GM18499 (cell line): Measurements from ENCODE around the gene BRICD5.

Experiments used
- ATAC-seq: cut with Tn5 transposase; IDR thresholded peaks from one replicate; pipeline ENCODE4 v1.9.1; 2021; ENCODE audit warnings: moderate number of reproducible peaks; ENCODE audit not compliant: insufficient read depth, unreplicated experiment

Gene BRICD5

GRCh38 chr16:2226245-2226793 is 15.7 kb upstream of the BRICD5 start:
- no peak for ATAC-seq

- ATAC-seq: no peak
Observed at GRCh38 chr16:2223942-2224486, 13.4 kb upstream of the BRICD5 start.

DNA sequence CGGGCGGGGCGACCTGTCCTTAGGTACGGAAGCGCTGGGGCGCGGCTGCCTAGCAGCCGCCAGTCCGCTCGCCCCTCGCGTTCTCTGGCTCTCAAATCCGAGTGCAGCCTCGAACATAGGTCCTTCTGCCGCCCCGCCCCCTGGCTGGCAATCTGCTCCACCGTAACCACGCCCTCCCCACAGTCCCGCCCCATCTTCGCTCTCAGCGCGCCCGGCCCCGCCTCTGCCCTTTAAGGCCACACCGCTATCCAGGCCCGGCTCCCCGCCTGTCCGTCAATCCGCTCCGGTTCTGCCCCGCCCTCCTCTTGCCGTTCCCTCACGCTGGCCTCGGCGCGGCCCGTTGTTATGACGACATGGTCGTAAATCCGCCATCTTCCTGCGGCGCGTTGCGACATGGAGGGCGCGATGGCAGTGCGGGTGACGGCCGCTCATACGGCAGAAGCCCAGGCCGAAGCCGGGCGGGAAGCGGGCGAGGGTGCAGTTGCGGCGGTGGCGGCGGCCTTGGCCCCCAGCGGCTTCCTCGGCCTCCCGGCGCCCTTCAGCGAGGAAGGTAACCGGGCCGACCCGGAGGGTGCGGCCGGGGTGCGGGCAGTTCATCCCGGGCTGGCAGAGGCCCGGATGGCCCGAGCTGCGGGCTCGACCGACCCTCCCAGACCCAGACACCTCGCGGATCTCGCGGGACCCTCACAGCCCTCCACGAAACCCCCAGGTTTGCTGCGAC is 12.7 kb upstream of the BRICD5 start, which contains the start of gene E4F1:
E4F1 (plus strand) TSS at position 371 of the 721 bp plus-strand sequence; CDS start at position 394, 23 bp downstream.
- peak; percentile 76 for ATAC-seq

DNA sequence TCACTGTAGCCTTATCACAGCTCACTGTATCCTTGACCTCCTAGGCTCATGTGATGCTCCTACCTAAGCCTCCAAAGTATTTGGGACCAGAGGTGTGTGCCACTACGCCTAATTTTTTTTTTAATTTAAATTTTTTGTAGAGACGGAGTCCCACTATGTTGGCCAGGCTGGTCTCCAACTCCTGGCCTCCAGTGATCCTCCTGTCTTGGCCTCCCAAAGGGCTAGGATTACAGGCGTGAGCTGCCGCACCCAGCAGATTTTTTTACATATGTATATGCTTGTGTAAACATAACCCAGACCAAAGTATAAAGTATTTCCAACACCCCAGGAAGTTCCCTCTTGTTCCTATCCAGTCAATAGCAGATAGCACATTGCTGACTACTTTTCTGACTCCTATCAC is 5.7 kb upstream of the BRICD5 start:
- no peak for ATAC-seq

DNA sequence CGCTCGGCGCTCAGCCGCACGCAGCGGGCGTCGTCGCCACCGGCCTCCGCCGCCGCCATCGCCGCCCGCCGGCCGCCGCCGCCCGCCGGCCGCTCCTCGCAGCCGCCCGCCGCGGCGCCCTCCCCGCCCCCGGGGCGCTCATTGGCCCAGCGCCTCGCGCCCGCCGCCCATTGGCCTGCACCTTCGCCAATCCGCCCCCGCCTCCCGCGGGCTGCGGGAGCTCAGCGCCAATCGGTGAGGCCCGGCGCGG is 4.0 kb upstream of the BRICD5 start, which contains the start of gene PGP:
PGP (minus strand) TSS at position 122 of the 250 bp plus-strand sequence; CDS start at position 59, 63 bp downstream.
- peak; percentile 60 for ATAC-seq

- ATAC-seq: peak; percentile 17
Observed at GRCh38 chr16:2213817-2214718, 3.4 kb upstream of the BRICD5 start.

DNA sequence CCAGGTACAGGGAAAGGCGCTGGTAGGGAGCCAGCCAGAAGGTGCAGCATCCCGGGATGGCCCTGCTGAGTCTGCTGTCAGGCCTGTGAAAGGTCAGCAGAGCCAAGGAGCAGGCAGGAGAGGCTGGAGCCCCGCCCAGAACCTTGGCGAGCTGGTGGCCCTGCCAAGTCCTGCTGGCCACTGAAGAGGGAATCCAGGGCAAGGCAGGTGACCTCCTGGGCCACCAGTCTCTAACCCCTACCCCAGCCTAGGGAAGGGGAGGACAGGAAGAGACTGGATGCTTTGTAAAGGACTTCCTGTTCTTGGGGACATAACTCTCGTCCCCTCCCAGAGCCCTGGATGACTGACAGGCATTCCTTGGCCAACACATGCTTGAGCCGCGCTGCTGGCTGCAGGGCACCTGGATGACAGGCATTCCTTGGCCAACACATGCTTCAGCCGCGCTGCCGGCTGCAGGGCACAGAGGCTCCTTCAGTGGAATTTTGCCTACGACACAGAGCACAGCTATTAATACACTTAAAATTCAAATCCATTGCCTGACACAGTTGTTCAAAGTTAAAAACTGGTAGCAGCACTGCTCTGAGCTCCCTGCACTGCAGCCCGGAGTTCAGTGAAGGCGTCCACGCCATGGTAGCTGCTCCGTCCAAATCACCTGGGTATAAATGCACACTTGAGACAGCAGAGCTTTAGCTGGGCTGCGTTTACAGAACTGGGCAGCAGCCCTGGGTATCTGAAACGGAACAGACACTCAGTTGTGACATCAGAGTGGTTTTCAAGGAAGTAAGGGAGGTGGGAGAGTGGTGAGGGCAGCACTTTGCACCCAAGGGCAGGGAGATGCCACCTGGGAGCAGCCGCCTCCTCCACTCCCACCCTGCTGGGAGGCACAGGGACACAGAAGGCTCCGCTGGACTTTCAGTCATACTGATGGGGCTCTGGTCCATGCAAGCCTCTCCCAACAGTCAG is 2.0 kb upstream of the BRICD5 start:
- no peak for ATAC-seq

- ATAC-seq: no peak
Observed at GRCh38 chr16:2211923-2212347, 1.3 kb upstream of the BRICD5 start.

GRCh38 chr16:2210009-2210332 is 692 bp downstream of the BRICD5 start:
- ATAC-seq: no peak

DNA sequence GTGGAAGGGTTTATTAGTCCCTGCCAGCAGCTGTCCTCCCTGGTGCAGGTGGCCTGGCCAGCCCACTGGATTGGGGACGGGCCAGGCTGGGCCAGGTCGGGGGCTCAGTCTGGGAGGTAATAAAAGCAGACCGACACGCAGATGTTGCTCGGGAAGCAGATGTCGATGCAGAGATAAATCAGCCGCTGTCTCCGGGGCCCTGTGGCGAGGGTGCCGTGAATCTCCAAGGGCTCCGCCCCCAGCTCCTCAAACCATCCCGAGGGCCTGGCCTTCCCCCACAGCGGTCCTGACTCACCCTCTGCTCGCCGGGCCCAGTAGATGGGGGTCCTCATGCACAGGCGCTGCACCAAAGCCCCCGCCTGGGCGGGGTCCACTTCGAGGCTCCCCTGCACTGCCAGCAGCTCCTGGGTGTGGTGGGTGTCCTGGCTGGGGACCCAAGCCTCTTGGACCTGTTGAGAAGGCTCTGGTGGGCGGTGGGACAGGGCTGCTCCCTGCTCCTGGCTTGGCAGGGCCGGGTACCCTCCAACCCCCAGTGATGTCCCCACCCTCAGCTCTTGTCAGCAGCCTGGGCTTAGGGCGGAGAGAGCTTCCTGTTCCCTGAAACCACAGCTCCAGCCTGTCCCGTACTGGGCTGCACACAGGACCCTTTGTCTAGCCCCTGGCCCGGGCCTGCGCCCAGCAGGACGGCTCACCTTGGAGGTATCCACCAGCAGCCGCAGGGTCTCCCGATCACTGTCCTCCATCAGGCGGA is 1.2 kb downstream of the BRICD5 start:
- no peak for ATAC-seq

- no peak for ATAC-seq
Observed at GRCh38 chr16:2208772-2209171, 1.9 kb downstream of the BRICD5 start.

GRCh38 chr16:2208308-2208707 is 2.4 kb downstream of the BRICD5 start:
- ATAC-seq: no peak

GRCh38 chr16:2207872-2208271 is 2.8 kb downstream of the BRICD5 start:
- no peak for ATAC-seq

GRCh38 chr16:2206780-2207433 is 3.8 kb downstream of the BRICD5 start:
- ATAC-seq: no peak

DNA sequence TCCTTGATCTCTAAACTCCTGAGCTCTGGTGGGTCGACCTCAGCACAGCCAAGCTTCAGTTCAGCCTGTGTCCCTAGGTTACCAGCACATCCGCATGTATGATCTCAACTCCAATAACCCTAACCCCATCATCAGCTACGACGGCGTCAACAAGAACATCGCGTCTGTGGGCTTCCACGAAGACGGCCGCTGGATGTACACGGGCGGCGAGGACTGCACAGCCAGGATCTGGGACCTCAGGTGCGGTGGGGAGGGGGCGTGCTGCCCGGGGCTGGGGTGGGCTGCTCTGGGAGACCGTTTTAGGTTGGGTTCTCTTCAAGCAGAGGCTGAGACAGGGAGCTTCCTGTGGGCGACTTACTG is 4.3 kb downstream of the BRICD5 start:
- ATAC-seq: no peak

DNA sequence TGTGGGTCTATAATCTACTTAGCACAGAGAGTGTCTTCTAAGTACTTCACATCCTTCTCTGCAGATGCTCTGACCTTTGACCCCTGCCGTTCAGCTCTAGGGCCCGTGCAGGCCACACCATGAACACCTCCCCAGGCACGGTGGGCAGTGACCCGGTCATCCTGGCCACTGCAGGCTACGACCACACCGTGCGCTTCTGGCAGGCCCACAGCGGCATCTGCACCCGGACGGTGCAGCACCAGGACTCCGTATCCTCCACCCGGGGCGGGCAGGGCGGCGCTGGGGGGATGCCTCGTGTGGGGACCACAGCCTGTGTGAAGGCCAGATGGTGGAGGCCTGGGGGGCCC is 4.7 kb downstream of the BRICD5 start:
- ATAC-seq: no peak

DNA sequence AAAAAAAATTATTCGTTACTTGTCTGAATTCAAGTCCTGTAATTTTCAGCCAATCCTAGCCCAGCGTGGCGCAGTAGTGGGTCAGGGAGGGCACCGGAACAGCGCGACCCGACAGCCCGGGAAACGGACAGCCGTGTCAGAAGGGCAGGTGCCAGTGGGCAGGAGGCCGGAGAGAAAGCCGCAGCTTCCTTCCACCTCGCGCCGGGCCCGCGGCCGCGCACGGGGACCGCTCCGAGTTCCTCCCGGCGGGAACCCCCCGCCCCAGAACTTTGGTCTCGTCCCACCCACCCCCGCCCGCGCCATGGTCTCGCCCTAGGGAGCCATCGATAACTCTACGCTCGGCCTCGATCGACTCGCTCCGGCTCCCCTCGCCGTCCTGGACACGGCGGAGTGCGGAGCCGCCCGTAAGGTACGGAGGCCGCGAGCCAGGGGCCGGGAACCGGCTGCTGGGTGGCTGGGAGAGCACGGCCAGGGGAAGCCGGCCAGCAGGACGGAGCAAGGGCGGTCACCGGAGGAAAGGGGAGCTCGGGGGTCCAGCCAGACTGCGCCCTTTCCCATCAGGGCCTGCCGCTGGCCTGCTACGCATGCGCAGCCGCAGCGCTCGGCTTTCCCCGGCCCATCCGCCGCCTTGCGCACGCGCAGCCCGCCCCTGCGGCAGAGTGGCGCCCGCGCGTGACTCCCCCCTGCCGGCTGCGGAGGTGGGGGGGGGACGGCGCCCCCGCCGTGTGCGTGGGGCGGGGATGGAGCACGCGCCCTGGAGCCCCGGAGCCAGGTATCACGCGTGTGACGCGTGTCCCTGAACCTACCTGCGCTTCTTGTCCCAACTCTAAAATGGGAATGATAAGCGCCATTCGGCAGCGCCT is 5.3 kb downstream of the BRICD5 start, which contains the start of gene MLST8:
MLST8 (plus strand) TSS at position 351 of the 863 bp plus-strand sequence. CDS start 632 bp downstream, outside the sequence.
- ATAC-seq: peak; percentile 45
